ENCODE data around the gene ZMIZ2. TPM values are rescaled to one million over a fixed set of nuclear protein-coding genes. Genes with fewer than 3 reads are reported as not detected.
"Not testable (repeated sequence)": the region's sequence is repeated elsewhere in the genome, so short reads cannot be mapped to it uniquely, and the experiment has no call there.

ZMIZ2 gene, protein sequence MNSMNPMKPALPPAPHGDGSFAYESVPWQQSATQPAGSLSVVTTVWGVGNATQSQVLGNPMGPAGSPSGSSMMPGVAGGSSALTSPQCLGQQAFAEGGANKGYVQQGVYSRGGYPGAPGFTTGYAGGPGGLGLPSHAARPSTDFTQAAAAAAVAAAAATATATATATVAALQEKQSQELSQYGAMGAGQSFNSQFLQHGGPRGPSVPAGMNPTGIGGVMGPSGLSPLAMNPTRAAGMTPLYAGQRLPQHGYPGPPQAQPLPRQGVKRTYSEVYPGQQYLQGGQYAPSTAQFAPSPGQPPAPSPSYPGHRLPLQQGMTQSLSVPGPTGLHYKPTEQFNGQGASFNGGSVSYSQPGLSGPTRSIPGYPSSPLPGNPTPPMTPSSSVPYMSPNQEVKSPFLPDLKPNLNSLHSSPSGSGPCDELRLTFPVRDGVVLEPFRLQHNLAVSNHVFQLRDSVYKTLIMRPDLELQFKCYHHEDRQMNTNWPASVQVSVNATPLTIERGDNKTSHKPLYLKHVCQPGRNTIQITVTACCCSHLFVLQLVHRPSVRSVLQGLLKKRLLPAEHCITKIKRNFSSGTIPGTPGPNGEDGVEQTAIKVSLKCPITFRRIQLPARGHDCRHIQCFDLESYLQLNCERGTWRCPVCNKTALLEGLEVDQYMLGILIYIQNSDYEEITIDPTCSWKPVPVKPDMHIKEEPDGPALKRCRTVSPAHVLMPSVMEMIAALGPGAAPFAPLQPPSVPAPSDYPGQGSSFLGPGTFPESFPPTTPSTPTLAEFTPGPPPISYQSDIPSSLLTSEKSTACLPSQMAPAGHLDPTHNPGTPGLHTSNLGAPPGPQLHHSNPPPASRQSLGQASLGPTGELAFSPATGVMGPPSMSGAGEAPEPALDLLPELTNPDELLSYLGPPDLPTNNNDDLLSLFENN
- total RNA-seq, result 100 to 1,000 TPM; 116 to 122 TPM

DNA sequence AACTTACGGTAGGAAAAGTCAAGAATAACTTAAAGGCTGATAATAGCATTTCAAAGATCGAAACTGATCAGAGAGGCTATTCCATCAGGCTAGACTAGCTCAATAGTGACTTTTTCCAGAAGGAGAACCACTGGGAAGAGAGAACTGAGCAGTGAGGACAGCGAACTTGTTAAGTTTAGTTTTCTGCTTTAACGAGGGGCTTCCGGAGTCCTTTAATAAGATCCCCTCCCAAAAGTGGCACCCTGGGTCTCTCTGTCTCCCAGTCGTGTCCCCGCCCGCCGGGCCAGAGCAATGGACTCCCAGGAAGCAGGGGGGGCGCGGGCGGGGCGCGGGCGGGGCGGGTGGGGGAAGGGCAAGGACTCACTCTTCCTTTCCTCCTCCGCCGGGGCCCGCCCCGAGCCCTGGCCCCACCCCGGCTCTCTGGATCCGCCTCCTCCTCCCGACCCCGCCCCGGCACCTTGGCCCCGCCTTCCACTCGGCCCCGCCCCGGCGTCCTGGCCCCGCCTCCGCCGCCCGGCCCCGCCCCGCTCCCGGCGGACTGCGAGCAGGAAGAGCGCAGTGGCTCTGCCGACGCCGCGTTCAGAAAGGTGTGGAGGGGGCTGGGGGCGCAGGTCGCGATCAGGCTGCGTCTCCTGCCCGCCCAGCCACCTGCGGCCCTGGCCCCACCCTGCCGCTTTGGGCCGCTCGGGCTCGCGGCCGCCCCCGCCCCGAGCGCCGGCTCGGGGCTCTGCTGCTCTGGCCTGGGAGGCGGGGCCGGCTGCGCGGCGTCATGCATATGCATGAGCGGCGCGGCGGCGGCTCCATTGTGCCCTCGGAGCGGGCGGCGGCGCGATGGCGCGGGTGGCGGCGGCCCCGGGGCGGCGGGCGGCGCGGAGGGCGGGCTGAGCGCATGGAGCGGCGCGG, at the start of gene ZMIZ2:
ZMIZ2 (plus strand) TSS at position 803 of the 903 bp plus-strand sequence. CDS start 7,403 bp downstream, outside the sequence.
- peak within 1 kb of the TSS; percentile 81 for H3K27ac Mint-ChIP-seq

DNA sequence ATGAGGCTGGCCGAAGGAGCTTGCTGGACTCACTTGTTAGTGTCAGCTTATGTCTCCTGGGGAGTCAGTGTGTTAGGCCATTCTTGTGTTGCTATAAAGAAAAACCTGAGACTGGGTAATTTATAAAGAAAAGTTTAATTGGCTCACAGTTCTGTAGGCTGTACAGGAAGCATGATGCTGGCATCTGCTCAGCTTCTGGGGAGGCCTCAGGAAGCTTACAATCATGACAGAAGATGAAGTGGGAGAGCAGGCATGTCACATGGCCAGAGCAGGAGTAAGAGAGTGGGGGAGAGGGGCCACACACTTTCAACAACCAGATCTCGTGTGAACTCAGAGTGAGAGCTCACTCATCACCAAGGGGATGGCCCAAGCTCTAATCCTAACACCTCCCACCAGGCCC, 49.0 kb upstream of the ZMIZ2 start:
- not testable (repeated sequence) for H3K27me3 Mint-ChIP-seq, DNase-seq, H3K27ac Mint-ChIP-seq, H3K4me3 Mint-ChIP-seq, H3K4me1 Mint-ChIP-seq, H3K9me3 Mint-ChIP-seq
- peaks cover 58% of the 10 kb centered on the region for H3K36me3 Mint-ChIP-seq

More for the DNA sequence above, at the start of gene ZMIZ2:
- H3K36me3 Mint-ChIP-seq, result peaks cover 24% of the 10 kb centered on the region
- H3K4me1 Mint-ChIP-seq, result peaks cover 36% of the 10 kb centered on the region
- peak; percentile 94 for DNase-seq
- no peaks in the 10 kb centered on the region for H3K9me3 Mint-ChIP-seq
- no peaks in the 10 kb centered on the region for H3K27me3 Mint-ChIP-seq
- H3K4me3 Mint-ChIP-seq, result peak within 1 kb of the TSS; percentile 82

DNA sequence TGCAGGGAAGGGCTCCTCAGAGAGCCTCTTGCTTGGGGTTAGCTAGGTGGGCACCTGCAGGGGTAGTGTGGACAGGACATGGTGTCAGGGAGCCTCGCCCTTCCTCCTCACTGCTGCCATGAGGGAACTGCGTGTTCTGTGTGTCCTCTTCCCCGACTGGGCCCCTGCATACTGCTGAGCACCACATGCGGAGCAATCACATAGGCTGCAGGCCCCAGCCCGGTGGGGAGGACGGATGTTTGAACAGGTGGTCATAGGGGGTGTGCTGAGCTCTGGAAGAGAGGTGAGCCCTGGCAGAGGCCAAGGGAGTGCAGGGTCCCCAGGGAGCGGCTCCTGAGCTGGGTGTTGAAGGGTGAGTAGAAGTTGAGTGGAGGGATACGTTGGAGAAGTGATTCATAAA, 48.3 kb upstream of the ZMIZ2 start:
- H3K9me3 Mint-ChIP-seq, result peaks cover 4% of the 10 kb centered on the region
- no peak for DNase-seq
- H3K27me3 Mint-ChIP-seq, result no peaks in the 10 kb centered on the region
- no peak overlapping the region for H3K4me3 Mint-ChIP-seq
- no peaks in the 10 kb centered on the region for H3K4me1 Mint-ChIP-seq
- peaks cover 59% of the 10 kb centered on the region for H3K36me3 Mint-ChIP-seq
- H3K27ac Mint-ChIP-seq, result no peak overlapping the region

DNA sequence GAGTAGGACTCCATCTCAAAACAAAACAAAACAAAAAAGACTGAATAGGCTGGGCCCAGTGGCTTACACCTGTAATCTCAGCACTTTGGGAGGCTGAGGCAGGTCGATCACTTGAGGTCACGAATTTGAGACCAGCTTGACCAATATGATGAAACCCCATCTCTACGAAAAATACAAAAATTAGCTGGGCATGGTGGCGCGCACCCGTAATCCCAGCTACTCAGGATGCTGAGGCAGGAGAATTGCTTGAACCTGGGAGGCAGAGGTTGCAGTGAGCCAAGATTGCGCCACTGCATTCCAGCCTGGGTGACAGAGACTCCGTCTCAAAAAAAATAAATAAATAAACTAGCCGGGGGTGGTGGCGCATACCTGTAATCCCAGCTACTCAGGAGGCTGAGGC, 45.3 kb upstream of the ZMIZ2 start:
- H3K27me3 Mint-ChIP-seq, H3K4me1 Mint-ChIP-seq, H3K27ac Mint-ChIP-seq, H3K9me3 Mint-ChIP-seq, H3K4me3 Mint-ChIP-seq, DNase-seq: not testable (repeated sequence)
- H3K36me3 Mint-ChIP-seq, result peaks cover 53% of the 10 kb centered on the region

DNA sequence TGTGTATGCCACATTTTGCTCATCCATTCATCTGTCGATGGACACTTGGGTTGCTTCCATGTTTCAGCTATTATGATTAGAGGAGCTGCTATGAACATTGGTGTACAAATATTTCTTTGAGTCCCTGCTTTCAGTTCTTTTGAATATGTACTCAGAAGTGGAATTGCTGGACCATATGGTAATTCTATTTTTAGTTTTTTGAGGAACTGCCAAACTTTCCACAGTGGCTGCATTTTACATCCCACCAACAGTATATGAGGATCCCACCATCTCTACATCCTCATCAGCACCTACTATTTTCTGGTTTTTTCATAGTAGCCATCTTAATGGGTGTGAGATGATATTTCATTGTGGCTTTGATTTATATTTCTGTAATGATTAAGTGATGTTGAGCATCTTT, 44.7 kb upstream of the ZMIZ2 start:
- Mint-ChIP-seq H3K27me3 (no peaks in the 10 kb centered on the region), H3K9me3 (peaks cover 4% of the 10 kb centered on the region), H3K27ac (no peak overlapping the region), H3K4me1 (no peaks in the 10 kb centered on the region), H3K36me3 (peaks cover 48% of the 10 kb centered on the region), H3K4me3 (no peak overlapping the region)
- DNase-seq, result no peak

DNA sequence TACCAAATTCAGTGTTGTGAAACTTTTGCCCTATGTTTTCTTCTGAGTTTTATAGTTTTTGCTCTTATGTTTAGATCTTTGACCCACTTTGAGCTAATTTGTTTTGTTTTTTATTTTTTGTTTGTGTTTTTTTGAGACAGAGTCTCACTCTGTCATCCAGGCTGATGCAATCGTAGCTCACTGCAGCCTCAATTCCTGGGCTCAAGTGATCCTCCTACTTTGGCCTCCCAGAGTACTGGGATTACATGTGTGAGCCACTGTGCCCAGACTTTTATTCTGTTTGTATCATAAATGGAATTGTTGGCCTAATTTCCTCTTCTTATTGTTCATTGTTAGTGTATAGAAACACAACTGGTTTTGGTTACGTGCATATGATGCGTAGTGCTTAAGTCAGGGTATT, 43.2 kb upstream of the ZMIZ2 start:
- DNase-seq, result no peak
- Mint-ChIP-seq H3K4me1 (no peaks in the 10 kb centered on the region), H3K27me3 (no peaks in the 10 kb centered on the region), H3K36me3 (peaks cover 35% of the 10 kb centered on the region), H3K27ac (no peak overlapping the region), H3K9me3 (no peaks in the 10 kb centered on the region), H3K4me3 (no peak overlapping the region)

DNA sequence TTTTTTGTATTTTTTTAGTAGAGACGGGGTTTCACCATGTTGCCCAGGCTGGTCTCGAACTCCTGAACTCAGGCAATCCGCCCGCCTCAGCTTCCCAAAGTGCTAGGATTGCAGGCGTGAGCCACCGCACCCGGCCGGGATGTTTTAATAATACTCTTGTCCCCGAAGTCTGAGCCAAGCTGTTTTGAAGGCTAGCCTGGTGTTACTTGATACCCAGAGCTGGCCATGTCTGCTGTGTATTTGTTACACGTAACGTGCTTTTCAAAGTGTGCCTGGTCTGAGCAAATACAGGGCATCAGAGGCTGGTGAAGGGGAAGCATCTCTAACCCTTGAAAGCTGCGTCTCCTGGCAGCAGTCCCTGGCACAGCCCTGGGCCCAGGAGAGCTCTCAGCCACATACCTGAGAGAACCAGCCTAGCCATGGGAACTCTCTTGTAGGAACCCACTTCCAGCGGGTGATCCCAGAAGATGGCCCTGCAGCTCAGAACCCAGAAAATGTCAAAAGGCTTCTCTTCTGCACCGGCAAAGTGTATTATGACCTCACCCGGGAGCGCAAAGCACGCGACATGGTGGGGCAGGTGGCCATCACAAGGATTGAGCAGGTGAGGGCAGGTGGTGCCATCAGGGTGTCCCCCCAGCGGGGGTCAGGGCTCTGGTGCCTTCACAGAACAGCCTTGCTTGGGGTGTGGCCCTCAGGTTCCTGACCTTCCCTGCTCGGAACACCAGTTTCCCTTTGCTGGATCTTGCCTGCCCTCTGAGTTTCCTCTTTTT, 41.7 kb upstream of the ZMIZ2 start:
- H3K36me3 Mint-ChIP-seq, result peaks cover 25% of the 10 kb centered on the region

DNA sequence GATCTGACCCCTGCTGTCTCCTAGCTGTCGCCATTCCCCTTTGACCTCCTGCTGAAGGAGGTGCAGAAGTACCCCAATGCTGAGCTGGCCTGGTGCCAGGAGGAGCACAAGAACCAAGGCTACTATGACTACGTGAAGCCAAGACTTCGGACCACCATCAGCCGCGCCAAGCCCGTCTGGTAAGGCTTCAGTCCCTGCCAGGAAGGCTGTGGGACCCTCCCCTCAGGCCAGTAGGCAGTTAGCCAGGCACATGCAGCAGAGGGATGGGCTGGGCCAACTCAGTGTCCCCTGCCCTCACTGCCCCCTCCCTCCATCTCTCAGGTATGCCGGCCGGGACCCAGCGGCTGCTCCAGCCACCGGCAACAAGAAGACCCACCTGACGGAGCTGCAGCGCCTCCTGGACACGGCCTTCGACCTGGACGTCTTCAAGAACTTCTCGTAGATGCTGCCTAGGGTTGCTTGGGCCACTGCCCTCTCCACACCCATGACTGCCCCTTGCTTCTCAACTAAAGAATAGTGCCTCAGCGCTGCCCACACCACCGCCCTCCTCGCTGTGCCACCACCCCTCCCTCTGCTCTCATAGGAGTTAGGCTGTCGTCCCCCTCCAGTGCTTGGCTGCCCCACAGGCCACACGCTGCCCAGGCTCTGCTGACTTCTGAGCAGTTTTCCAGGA, 41.0 kb upstream of the ZMIZ2 start:
- no peak overlapping the region for H3K4me3 Mint-ChIP-seq

More for the DNA sequence above, 41.7 kb upstream of the ZMIZ2 start:
- H3K27me3 Mint-ChIP-seq, result no peaks in the 10 kb centered on the region
- no peaks in the 10 kb centered on the region for H3K9me3 Mint-ChIP-seq
- no peak overlapping the region for H3K27ac Mint-ChIP-seq
- no peak overlapping the region for H3K4me3 Mint-ChIP-seq
- peaks cover under 1% of the 10 kb centered on the region for H3K4me1 Mint-ChIP-seq
- DNase-seq, result no peak

DNA sequence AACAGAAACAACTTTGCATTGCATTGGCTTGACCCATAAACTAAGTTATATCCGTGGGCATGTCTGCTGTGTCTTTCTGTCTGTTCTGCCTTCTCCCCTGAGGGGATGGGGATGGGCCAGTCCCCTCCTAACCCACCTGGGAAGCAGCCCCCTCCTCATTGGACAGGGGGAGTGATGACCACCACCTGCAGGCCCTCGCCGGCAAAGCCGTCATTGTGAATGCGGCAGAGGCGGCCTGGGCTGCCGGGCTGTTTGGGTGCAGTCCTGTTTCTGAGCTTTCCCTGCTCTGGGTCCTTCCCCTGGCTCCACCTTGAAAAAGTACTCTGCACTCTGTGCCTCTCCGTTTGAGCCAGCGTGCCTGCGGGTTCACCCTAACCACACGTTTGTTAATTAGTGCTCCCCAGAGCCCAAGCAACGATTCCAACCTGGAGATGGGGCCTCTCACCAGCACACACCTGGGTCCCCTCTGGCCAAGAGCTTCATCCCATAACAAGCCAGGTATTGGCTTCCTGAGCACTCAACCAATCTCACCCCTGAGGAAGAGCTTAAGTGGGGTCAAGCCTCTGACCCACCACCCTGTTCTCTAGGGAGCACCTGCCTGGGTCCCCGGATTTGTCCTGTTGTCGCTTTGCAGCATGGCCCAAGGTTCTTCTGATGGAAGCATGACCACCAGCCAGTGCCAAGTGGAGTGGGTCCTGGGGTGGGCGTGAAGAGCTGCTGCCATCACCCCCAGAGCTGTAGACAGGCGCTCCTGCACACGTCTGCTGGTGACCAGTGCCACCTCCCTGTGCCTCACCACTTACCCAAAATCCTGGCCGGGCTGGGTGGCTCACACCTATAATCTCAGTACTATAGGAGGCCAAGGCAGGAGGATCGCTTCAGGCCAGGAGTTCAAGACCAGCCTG, 39.4 kb upstream of the ZMIZ2 start:
- Mint-ChIP-seq H3K4me1 (peaks cover 4% of the 10 kb centered on the region), H3K4me3 (no peak overlapping the region), H3K9me3 (no peaks in the 10 kb centered on the region), H3K27ac (no peak overlapping the region), H3K27me3 (no peaks in the 10 kb centered on the region), H3K36me3 (peaks cover 9% of the 10 kb centered on the region)
- no peak for DNase-seq

More for the DNA sequence above, 41.0 kb upstream of the ZMIZ2 start:
- no peaks in the 10 kb centered on the region for H3K9me3 Mint-ChIP-seq
- H3K4me1 Mint-ChIP-seq, result peaks cover 4% of the 10 kb centered on the region
- peaks cover 20% of the 10 kb centered on the region for H3K36me3 Mint-ChIP-seq
- no peaks in the 10 kb centered on the region for H3K27me3 Mint-ChIP-seq
- no peak for DNase-seq
- no peak overlapping the region for H3K27ac Mint-ChIP-seq

DNA sequence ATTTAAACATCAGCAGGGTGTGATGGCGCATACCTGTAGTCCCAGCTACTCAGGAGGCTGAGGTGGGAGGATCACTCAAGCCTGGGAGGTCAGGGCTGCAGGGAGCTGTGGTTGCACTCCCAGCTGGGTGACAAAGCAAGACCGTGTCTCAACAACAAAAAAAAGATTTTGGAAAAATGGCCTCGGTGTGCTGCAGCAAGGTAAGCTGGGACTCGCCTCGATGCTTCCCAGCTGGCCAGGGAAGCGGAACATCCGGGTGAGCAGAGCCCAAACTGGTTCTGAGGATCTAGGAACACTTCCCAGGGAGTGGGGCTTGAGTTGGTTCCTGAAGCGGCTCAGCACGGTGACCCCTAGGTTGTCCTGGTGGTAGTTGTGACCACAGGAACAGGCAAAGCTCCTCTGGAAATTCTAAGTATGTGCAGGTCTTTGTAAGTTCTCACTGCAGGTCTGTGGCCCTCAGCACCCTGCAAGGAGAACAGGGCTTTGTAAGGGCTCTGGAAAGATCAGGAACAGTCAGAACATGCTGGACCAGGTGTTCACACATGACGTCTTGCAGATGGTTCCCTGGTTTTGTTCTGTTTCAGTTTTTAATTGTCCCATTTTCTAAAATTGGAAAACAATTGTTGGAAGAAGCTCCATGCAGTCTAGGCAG, 38.6 kb upstream of the ZMIZ2 start:
- no peaks in the 10 kb centered on the region for H3K27me3 Mint-ChIP-seq
- H3K36me3 Mint-ChIP-seq, result peaks cover 7% of the 10 kb centered on the region
- H3K4me1 Mint-ChIP-seq, result peaks cover 4% of the 10 kb centered on the region
- no peak overlapping the region for H3K27ac Mint-ChIP-seq
- no peak for DNase-seq
- H3K4me3 Mint-ChIP-seq, result no peak overlapping the region
- no peaks in the 10 kb centered on the region for H3K9me3 Mint-ChIP-seq

DNA sequence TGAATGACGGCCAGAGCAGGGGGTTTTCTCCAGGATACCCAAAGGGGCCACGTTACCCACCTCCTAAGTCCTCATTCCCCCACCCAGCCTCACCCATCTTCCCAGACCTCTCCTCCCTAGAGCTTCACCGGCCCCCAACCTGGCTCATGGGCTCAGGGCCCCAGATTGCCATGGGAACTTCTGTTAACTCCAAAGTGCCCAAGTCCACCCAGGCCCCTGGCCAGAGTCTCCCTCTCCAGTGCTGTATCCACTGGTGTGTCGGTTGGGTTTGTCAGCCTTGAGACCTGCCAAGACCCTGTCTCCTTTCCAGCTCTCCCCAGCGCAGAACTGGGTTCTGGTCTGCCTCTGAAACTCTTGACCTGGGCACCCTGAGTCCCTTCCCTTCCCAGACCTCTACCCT, 37.1 kb upstream of the ZMIZ2 start:
- no peak overlapping the region for H3K4me3 Mint-ChIP-seq
- no peaks in the 10 kb centered on the region for H3K9me3 Mint-ChIP-seq
- no peaks in the 10 kb centered on the region for H3K36me3 Mint-ChIP-seq
- DNase-seq, result no peak
- no peaks in the 10 kb centered on the region for H3K27me3 Mint-ChIP-seq
- H3K27ac Mint-ChIP-seq, result no peak overlapping the region
- peaks cover 4% of the 10 kb centered on the region for H3K4me1 Mint-ChIP-seq

DNA sequence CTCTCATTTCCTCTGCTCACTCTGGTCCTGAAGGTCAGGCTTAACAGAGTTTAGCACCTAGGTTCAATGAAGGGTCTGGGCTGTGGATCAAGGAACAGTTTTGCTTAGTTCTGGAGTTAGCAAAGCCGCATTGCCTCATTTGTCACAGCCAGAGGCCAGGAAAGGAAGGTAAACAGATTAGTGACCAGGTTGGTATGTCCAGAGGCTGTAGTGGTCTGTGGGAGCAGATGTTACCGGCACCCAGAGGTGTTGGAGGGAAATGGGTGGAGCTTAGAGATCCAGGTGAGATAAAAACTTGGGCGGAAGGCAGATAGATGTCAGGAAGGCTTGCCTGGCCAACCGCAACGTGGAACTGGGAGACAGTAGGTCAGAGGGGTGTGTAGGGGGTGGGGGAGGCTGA, 36.6 kb upstream of the ZMIZ2 start:
- Mint-ChIP-seq H3K27ac (no peak overlapping the region), H3K4me1 (peaks cover 4% of the 10 kb centered on the region), H3K36me3 (no peaks in the 10 kb centered on the region), H3K27me3 (no peaks in the 10 kb centered on the region), H3K4me3 (no peak overlapping the region), H3K9me3 (no peaks in the 10 kb centered on the region)
- DNase-seq, result no peak
